ENCODE measurements around the gene FUT3.
"Not testable (repeated sequence)": the region's sequence is repeated elsewhere in the genome, so short reads cannot be mapped to it uniquely, and the experiment has no call there.

FUT3 gene

GRCh38 chr19:5843295-5843927 lies 7.8 kb downstream of the FUT3 start:
- H3K4me3 ChIP-seq (replicated peaks in 1 of 2; ENCODE audit: low read depth in 2 of 2, low read length in 2 of 2): no peak overlapping the region

GRCh38 chr19:5841735-5842111 lies 9.5 kb downstream of the FUT3 start:
- DNase-seq (ENCODE audit: low read depth in 2 of 2); H3K4me3 ChIP-seq (replicated peaks in 1 of 2; ENCODE audit: low read depth in 2 of 2, low read length in 2 of 2): not testable (repeated sequence)

More at GRCh38 chr19:5843295-5843927, 7.8 kb downstream of the FUT3 start:
- TF ChIP-seq, protein P1, sequence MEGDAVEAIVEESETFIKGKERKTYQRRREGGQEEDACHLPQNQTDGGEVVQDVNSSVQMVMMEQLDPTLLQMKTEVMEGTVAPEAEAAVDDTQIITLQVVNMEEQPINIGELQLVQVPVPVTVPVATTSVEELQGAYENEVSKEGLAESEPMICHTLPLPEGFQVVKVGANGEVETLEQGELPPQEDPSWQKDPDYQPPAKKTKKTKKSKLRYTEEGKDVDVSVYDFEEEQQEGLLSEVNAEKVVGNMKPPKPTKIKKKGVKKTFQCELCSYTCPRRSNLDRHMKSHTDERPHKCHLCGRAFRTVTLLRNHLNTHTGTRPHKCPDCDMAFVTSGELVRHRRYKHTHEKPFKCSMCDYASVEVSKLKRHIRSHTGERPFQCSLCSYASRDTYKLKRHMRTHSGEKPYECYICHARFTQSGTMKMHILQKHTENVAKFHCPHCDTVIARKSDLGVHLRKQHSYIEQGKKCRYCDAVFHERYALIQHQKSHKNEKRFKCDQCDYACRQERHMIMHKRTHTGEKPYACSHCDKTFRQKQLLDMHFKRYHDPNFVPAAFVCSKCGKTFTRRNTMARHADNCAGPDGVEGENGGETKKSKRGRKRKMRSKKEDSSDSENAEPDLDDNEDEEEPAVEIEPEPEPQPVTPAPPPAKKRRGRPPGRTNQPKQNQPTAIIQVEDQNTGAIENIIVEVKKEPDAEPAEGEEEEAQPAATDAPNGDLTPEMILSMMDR (IDR thresholded peaks at IDR 0.05; ENCODE audit: low read depth, low read length): no peak
- DNase-seq (ENCODE audit: low read depth in 2 of 2): no peak

GRCh38 chr19:5839065-5840017 lies 11.9 kb downstream of the FUT3 start, which contains the start of gene FUT6:
TSS of gene FUT6 (minus strand) at chr19:5839702. CDS start at chr19:5832567, 7,135 bp downstream.
- no peak within 1 kb of the TSS for H3K4me3 ChIP-seq (replicated peaks in 1 of 2; ENCODE audit: low read depth in 2 of 2, low read length in 2 of 2)
- DNase-seq (ENCODE audit: low read depth in 2 of 2): no peak
- TF ChIP-seq, protein P1 (IDR thresholded peaks at IDR 0.05; ENCODE audit: low read depth, low read length): no peak

DNA sequence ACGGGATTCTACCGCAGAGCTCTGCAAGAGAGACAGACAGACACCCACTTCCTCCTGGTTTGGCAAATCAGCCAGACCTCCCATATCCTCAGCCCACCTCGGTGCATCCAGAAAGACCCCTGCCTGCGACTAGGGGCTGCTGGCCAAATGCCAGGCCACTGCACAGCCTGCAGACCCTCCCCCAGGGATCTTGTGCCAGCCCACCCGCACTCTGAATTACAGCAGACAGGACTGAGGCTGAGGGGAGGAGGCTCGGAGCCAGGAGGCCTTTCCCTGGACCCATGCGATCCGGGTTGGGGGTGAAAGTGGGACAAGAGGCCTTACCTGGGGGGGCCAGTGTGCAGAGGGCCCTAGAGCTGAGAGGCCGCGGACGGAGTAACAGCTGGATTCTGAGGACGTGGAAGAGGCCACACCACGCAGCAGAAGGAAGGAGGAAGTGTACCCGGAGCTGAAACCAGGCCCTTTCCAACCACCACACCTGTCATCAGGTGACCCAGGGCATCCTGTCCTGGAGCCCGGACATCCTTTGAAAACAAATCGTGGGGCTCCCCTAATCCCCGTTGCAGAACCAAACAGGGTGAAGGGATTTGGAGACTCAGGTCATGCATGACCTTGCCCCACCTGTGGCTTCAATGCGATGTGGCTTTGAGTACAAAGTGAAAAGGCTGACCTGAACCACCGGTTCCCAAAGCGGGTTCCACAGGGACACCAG lies 12.7 kb downstream of the FUT3 start:
- no peak overlapping the region for H3K4me3 ChIP-seq (replicated peaks in 1 of 2; ENCODE audit: low read depth in 2 of 2, low read length in 2 of 2)
- TF ChIP-seq, protein P1 (IDR thresholded peaks at IDR 0.05; ENCODE audit: low read depth, low read length): no peak
- no peak for DNase-seq (ENCODE audit: low read depth in 2 of 2)

DNA sequence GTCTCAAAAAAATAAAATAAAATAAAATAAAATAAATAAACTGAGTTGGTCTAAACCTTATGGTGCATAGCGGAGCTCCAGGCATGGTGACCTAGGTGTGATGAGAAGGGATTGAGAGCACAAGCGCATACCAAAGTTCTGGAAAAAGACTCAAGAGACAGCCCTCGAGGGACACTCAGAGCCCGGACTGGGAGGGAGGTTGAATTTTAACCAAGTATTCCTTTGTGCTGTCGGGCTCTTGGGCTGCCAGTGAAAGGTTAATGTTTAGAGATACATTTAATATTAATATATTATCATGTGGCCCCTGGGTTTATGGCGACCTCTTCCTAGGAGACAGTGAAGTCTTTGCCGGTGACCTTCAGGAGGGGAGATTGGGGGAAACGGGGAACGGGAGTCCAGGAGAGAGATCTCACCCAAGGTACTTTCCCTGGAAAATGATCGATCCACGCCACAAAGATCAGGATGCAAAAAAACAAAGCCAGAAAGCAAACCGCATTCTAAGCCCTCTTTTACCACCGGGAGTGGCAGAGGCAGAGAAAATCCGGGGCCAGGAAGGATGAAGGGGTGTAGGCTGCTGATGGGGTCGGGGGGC lies 13.4 kb downstream of the FUT3 start:
- no peak for DNase-seq (ENCODE audit: low read depth in 2 of 2)
- no peak overlapping the region for H3K4me3 ChIP-seq (replicated peaks in 1 of 2; ENCODE audit: low read depth in 2 of 2, low read length in 2 of 2)
- TF ChIP-seq, protein P1 (IDR thresholded peaks at IDR 0.05; ENCODE audit: low read depth, low read length): no peak

DNA sequence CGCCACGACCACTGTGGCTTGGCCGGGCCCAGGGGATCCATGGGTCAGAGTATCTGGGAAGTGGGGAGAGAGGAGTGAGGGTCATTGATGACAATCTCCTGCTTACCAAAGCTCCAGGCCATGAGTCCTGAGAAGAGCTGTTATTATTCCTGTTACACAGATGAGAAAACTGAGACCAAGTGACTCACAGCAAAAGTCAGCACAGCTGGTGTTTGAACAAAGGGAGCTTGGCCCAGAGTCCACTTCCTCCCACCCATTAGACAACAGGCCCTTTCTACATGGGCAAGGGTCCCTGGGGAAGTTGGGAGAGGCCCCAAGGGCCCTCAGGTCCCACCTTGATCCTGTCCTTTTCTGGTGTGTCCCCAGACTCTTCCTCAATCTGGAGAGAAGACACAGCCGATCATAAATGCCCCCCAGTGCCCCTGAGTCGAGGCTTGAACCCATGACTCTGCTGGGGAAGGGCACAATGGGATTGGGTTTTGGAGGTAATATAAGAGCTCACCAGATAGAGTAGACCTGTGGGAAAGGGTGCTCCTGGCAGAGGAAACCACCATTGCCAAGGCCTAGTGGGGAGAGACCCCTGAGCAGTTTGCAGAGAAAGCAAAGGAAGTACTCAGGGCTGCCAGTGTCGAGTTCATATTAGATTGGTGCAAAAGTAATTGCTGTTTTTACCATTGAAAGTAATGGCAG lies 18.6 kb downstream of the FUT3 start:
- DNase-seq (ENCODE audit: low read depth in 2 of 2): no peak
- TF ChIP-seq, protein P1 (IDR thresholded peaks at IDR 0.05; ENCODE audit: low read depth, low read length): no peak
- no peak overlapping the region for H3K4me3 ChIP-seq (replicated peaks in 1 of 2; ENCODE audit: low read depth in 2 of 2, low read length in 2 of 2)
